ENCODE data around the gene LAMA5. TPM values are rescaled to one million over a fixed set of nuclear protein-coding genes. Genes with fewer than 3 reads are reported as not detected.

Gene LAMA5
- total RNA-seq, 1 donor from 2014 or later, result 14.1 TPM

- no peak overlapping the region for H3K4me3 ChIP-seq (ENCODE audit: low read length in 3 of 3)
- H3K36me3 ChIP-seq (ENCODE audit: control insufficient read depth in 3 of 3, insufficient read depth in 3 of 3, low read length in 3 of 3), result peaks cover 14 to 25% (median 16%) of the 10 kb centered on the region in 3 donors
Observed at GRCh38 chr20:62314711-62315302, 52.3 kb downstream of the LAMA5 start.

GRCh38 chr20:62314339-62314638, 52.8 kb downstream of the LAMA5 start:
- Histone ChIP-seq H3K9me3 (ENCODE audit: control insufficient read depth in 3 of 3, low read length in 3 of 3) (no peaks in the 10 kb centered on the region), H3K36me3 (ENCODE audit: control insufficient read depth in 3 of 3, insufficient read depth in 3 of 3, low read length in 3 of 3) (peaks cover 16 to 25% (median 17%) of the 10 kb centered on the region in 3 donors), H3K27me3 (ENCODE audit: control insufficient read depth in 3 of 3, insufficient read depth in 3 of 3, low read length in 3 of 3) (no peaks in the 10 kb centered on the region), H3K9ac (ENCODE audit: low read depth in 1 of 3, low read length in 3 of 3) (no peak overlapping the region), H3K4me3 (ENCODE audit: low read length in 3 of 3) (no peak overlapping the region), H3K4me1 (ENCODE audit: control insufficient read depth in 3 of 3, insufficient read depth in 3 of 3, low read length in 3 of 3) (peaks cover 0 to 4% (median under 1%) of the 10 kb centered on the region in 3 donors), H3K27ac (ENCODE audit: low read depth, low read length) (no peak overlapping the region)

More at GRCh38 chr20:62314711-62315302, 52.3 kb downstream of the LAMA5 start:
- Histone ChIP-seq H3K9ac (ENCODE audit: low read depth in 1 of 3, low read length in 3 of 3) (no peak overlapping the region), H3K27me3 (ENCODE audit: control insufficient read depth in 3 of 3, insufficient read depth in 3 of 3, low read length in 3 of 3) (no peaks in the 10 kb centered on the region), H3K27ac (ENCODE audit: low read depth, low read length) (no peak overlapping the region), H3K4me1 (ENCODE audit: control insufficient read depth in 3 of 3, insufficient read depth in 3 of 3, low read length in 3 of 3) (peaks cover 0 to 2% (median 0%) of the 10 kb centered on the region in 3 donors), H3K9me3 (ENCODE audit: control insufficient read depth in 3 of 3, low read length in 3 of 3) (no peaks in the 10 kb centered on the region)

GRCh38 chr20:62313460-62314338, 53.4 kb downstream of the LAMA5 start:
- Histone ChIP-seq H3K4me1 (ENCODE audit: control insufficient read depth in 3 of 3, insufficient read depth in 3 of 3, low read length in 3 of 3) (peaks cover 2 to 8% (median 5%) of the 10 kb centered on the region in 3 donors), H3K9me3 (ENCODE audit: control insufficient read depth in 3 of 3, low read length in 3 of 3) (no peaks in the 10 kb centered on the region), H3K36me3 (ENCODE audit: control insufficient read depth in 3 of 3, insufficient read depth in 3 of 3, low read length in 3 of 3) (peaks cover 18 to 27% (median 21%) of the 10 kb centered on the region in 3 donors), H3K27me3 (ENCODE audit: control insufficient read depth in 3 of 3, insufficient read depth in 3 of 3, low read length in 3 of 3) (no peaks in the 10 kb centered on the region), H3K4me3 (ENCODE audit: low read length in 3 of 3) (no peak overlapping the region), H3K9ac (ENCODE audit: low read depth in 1 of 3, low read length in 3 of 3) (no peak overlapping the region), H3K27ac (ENCODE audit: low read depth, low read length) (no peak overlapping the region)

GRCh38 chr20:62313021-62313420, 54.1 kb downstream of the LAMA5 start:
- no peak overlapping the region for H3K27ac ChIP-seq (ENCODE audit: low read depth, low read length)
- no peaks in the 10 kb centered on the region for H3K9me3 ChIP-seq (ENCODE audit: control insufficient read depth in 3 of 3, low read length in 3 of 3)
- H3K4me1 ChIP-seq (ENCODE audit: control insufficient read depth in 3 of 3, insufficient read depth in 3 of 3, low read length in 3 of 3), result peaks cover 9 to 15% (median 11%) of the 10 kb centered on the region in 3 donors
- no peaks in the 10 kb centered on the region for H3K27me3 ChIP-seq (ENCODE audit: control insufficient read depth in 3 of 3, insufficient read depth in 3 of 3, low read length in 3 of 3)
- peaks cover 24 to 34% (median 27%) of the 10 kb centered on the region in 3 donors for H3K36me3 ChIP-seq (ENCODE audit: control insufficient read depth in 3 of 3, insufficient read depth in 3 of 3, low read length in 3 of 3)
- no peak overlapping the region for H3K4me3 ChIP-seq (ENCODE audit: low read length in 3 of 3)
- H3K9ac ChIP-seq (ENCODE audit: low read depth in 1 of 3, low read length in 3 of 3), result no peak overlapping the region

- H3K27ac ChIP-seq (ENCODE audit: low read depth, low read length), result no peak overlapping the region
- H3K27me3 ChIP-seq (ENCODE audit: control insufficient read depth in 3 of 3, insufficient read depth in 3 of 3, low read length in 3 of 3), result no peaks in the 10 kb centered on the region
- no peak overlapping the region for H3K9ac ChIP-seq (ENCODE audit: low read depth in 1 of 3, low read length in 3 of 3)
- H3K9me3 ChIP-seq (ENCODE audit: control insufficient read depth in 3 of 3, low read length in 3 of 3), result no peaks in the 10 kb centered on the region
- H3K4me3 ChIP-seq (ENCODE audit: low read length in 3 of 3), result no peak overlapping the region
- peaks cover 13 to 19% (median 15%) of the 10 kb centered on the region in 3 donors for H3K4me1 ChIP-seq (ENCODE audit: control insufficient read depth in 3 of 3, insufficient read depth in 3 of 3, low read length in 3 of 3)
- H3K36me3 ChIP-seq (ENCODE audit: control insufficient read depth in 3 of 3, insufficient read depth in 3 of 3, low read length in 3 of 3), result peaks cover 28 to 37% (median 31%) of the 10 kb centered on the region in 3 donors
Observed at GRCh38 chr20:62312662-62312977, 54.5 kb downstream of the LAMA5 start.

GRCh38 chr20:62311832-62312661, 55.1 kb downstream of the LAMA5 start:
- Histone ChIP-seq H3K4me3 (ENCODE audit: low read length in 3 of 3) (no peak overlapping the region), H3K9ac (ENCODE audit: low read depth in 1 of 3, low read length in 3 of 3) (no peak overlapping the region), H3K27ac (ENCODE audit: low read depth, low read length) (no peak overlapping the region), H3K4me1 (ENCODE audit: control insufficient read depth in 3 of 3, insufficient read depth in 3 of 3, low read length in 3 of 3) (peaks cover 18 to 24% (median 21%) of the 10 kb centered on the region in 3 donors), H3K36me3 (ENCODE audit: control insufficient read depth in 3 of 3, insufficient read depth in 3 of 3, low read length in 3 of 3) (peaks cover 28 to 40% (median 32%) of the 10 kb centered on the region in 3 donors), H3K27me3 (ENCODE audit: control insufficient read depth in 3 of 3, insufficient read depth in 3 of 3, low read length in 3 of 3) (no peaks in the 10 kb centered on the region), H3K9me3 (ENCODE audit: control insufficient read depth in 3 of 3, low read length in 3 of 3) (no peaks in the 10 kb centered on the region)

GRCh38 chr20:62311150-62311549, 56.0 kb downstream of the LAMA5 start:
- no peaks in the 10 kb centered on the region for H3K9me3 ChIP-seq (ENCODE audit: control insufficient read depth in 3 of 3, low read length in 3 of 3)
- H3K27me3 ChIP-seq (ENCODE audit: control insufficient read depth in 3 of 3, insufficient read depth in 3 of 3, low read length in 3 of 3), result no peaks in the 10 kb centered on the region
- no peak overlapping the region for H3K9ac ChIP-seq (ENCODE audit: low read depth in 1 of 3, low read length in 3 of 3)
- peaks cover 33 to 43% (median 38%) of the 10 kb centered on the region in 3 donors for H3K36me3 ChIP-seq (ENCODE audit: control insufficient read depth in 3 of 3, insufficient read depth in 3 of 3, low read length in 3 of 3)
- H3K4me3 ChIP-seq (ENCODE audit: low read length in 3 of 3), result no peak overlapping the region
- H3K4me1 ChIP-seq (ENCODE audit: control insufficient read depth in 3 of 3, insufficient read depth in 3 of 3, low read length in 3 of 3), result peaks cover 25 to 33% (median 25%) of the 10 kb centered on the region in 3 donors
- no peak overlapping the region for H3K27ac ChIP-seq (ENCODE audit: low read depth, low read length)

GRCh38 chr20:62310757-62311121, 56.4 kb downstream of the LAMA5 start:
- Histone ChIP-seq H3K9ac (ENCODE audit: low read depth in 1 of 3, low read length in 3 of 3) (no peak overlapping the region), H3K27me3 (ENCODE audit: control insufficient read depth in 3 of 3, insufficient read depth in 3 of 3, low read length in 3 of 3) (no peaks in the 10 kb centered on the region), H3K9me3 (ENCODE audit: control insufficient read depth in 3 of 3, low read length in 3 of 3) (no peaks in the 10 kb centered on the region), H3K4me1 (ENCODE audit: control insufficient read depth in 3 of 3, insufficient read depth in 3 of 3, low read length in 3 of 3) (peaks cover 27 to 37% (median 30%) of the 10 kb centered on the region in 3 donors), H3K27ac (ENCODE audit: low read depth, low read length) (no peak overlapping the region), H3K36me3 (ENCODE audit: control insufficient read depth in 3 of 3, insufficient read depth in 3 of 3, low read length in 3 of 3) (peaks cover 34 to 43% (median 40%) of the 10 kb centered on the region in 3 donors), H3K4me3 (ENCODE audit: low read length in 3 of 3) (no peak overlapping the region)

- Histone ChIP-seq H3K9ac (ENCODE audit: low read depth in 1 of 3, low read length in 3 of 3) (no peak overlapping the region), H3K4me1 (ENCODE audit: control insufficient read depth in 3 of 3, insufficient read depth in 3 of 3, low read length in 3 of 3) (peaks cover 33 to 43% (median 35%) of the 10 kb centered on the region in 3 donors), H3K27me3 (ENCODE audit: control insufficient read depth in 3 of 3, insufficient read depth in 3 of 3, low read length in 3 of 3) (no peaks in the 10 kb centered on the region), H3K27ac (ENCODE audit: low read depth, low read length) (no peak overlapping the region), H3K9me3 (ENCODE audit: control insufficient read depth in 3 of 3, low read length in 3 of 3) (no peaks in the 10 kb centered on the region), H3K4me3 (ENCODE audit: low read length in 3 of 3) (no peak overlapping the region), H3K36me3 (ENCODE audit: control insufficient read depth in 3 of 3, insufficient read depth in 3 of 3, low read length in 3 of 3) (peaks cover 37 to 44% (median 43%) of the 10 kb centered on the region in 3 donors)
Observed at GRCh38 chr20:62309947-62310756, 57.0 kb downstream of the LAMA5 start.
